Measurements from ENCODE around the gene PLA2G5. TPM values are rescaled to one million over a fixed set of nuclear protein-coding genes. Genes with fewer than 3 reads are reported as not detected.
"Not testable (repeated sequence)": the region's sequence is repeated elsewhere in the genome, so short reads cannot be mapped to it uniquely, and the experiment has no call there.

PLA2G5 gene
- total and polyA plus RNA-seq, 7 donors: 0.43 to 1.2 (median 0.53) TPM; not detected in 2

DNA sequence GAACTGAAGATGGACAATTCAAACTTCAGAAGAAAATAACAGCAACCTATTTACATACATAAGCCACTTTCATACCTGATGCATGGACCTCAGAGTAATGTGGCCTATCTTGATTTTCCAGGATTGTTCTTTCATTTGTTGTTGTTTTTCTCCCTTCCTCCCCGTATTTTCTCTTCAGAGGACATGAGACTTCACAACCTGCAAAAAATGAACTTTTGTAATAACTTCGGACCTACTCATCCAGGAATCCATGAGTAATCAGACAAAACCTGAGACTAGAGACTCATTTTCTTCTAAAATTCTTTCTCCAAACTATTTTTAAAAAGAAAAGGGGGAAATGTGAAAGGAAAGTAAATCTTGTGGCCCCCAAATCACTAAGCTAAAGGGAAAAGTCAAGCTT is 17.6 kb upstream of the PLA2G5 start:
- intact Hi-C loops (cut with DNase I): no loop called here
- Histone ChIP-seq H3K9me3 (peaks cover 9% of the 10 kb centered on the region), H3K4me1 (no peaks in the 10 kb centered on the region), H3K4me3 (no peak overlapping the region), H3K36me3 (ENCODE audit: insufficient read depth in 1 of 2, low read depth in 1 of 2) (no peaks in the 10 kb centered on the region), H3K27ac (no peak overlapping the region), H3K27me3 (ENCODE audit: insufficient read depth in 3 of 3, low read length in 2 of 3) (peaks cover 0 to 4% (median 0%) of the 10 kb centered on the region in 3 donors)
- ATAC-seq (no peak), DNase-seq (no peak)
- 67 to 74% (median 73%) methylated on average over 2 of the region's 2 CpGs for WGBS, 3 donors
- TF ChIP-seq, protein P1, sequence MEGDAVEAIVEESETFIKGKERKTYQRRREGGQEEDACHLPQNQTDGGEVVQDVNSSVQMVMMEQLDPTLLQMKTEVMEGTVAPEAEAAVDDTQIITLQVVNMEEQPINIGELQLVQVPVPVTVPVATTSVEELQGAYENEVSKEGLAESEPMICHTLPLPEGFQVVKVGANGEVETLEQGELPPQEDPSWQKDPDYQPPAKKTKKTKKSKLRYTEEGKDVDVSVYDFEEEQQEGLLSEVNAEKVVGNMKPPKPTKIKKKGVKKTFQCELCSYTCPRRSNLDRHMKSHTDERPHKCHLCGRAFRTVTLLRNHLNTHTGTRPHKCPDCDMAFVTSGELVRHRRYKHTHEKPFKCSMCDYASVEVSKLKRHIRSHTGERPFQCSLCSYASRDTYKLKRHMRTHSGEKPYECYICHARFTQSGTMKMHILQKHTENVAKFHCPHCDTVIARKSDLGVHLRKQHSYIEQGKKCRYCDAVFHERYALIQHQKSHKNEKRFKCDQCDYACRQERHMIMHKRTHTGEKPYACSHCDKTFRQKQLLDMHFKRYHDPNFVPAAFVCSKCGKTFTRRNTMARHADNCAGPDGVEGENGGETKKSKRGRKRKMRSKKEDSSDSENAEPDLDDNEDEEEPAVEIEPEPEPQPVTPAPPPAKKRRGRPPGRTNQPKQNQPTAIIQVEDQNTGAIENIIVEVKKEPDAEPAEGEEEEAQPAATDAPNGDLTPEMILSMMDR (IDR thresholded peaks at IDR 0.05): no peak

DNA sequence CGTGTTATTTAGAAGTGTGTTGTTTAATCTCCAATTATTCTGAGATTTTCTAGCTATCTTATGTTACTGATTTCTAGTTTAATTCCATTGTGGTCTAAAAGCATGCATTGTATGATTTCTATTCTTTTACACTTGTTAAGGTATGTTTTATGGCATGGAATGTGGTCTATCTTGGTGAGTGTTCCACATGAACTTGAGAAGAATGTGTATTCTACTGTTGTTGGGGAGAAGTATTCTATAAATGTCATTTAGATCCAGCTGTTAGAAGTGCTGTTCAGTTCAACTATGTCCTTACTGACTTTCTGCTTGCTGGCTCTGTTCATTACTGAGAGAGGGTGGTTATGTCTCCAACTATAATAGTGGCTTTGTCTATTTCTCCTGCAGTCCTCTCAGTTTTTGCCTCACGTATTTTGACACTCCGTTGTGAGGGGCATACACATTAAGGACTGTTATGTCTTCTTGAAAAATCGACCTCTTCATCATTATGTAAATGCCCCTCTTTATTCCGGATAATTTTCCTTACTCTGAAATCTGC is 12.0 kb upstream of the PLA2G5 start:
- Histone ChIP-seq H3K4me1 (no peaks in the 10 kb centered on the region), H3K27ac (no peak overlapping the region), H3K4me3 (no peak overlapping the region), H3K27me3 (ENCODE audit: insufficient read depth in 3 of 3, low read length in 2 of 3) (peaks cover 0 to 4% (median 3%) of the 10 kb centered on the region in 3 donors), H3K9me3 (no peaks in the 10 kb centered on the region), H3K36me3 (ENCODE audit: insufficient read depth in 1 of 2, low read depth in 1 of 2) (no peaks in the 10 kb centered on the region)
- TF ChIP-seq, protein P1 (IDR thresholded peaks at IDR 0.05): no peak
- intact Hi-C loops (cut with DNase I): no loop called here
- no peak for DNase-seq
- WGBS, 3 donors: 44 to 50% (median 47%) methylated on average over 5 of the region's 5 CpGs
- no peak for ATAC-seq

DNA sequence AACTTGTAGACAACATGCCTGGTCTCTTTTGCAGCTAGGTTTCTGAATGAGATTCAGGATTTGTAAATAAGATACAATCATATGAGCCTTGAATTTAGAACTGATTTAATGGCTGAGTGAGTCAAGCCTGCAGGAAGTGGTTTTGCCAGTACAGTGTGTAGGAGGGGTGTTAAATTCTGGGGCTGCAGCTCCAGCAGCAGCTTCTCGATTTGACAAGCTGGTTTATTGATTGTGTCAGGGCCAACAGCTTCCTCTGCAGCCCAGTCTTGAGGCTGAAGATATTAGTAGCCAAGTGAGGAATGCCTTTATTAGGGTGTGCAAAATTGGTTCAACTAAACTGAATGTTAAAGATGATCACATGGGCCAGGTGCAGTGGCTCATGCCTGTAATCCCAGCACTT is 11.5 kb upstream of the PLA2G5 start:
- intact Hi-C loops (cut with DNase I): no loop called here
- Histone ChIP-seq H3K36me3 (ENCODE audit: insufficient read depth in 1 of 2, low read depth in 1 of 2) (no peaks in the 10 kb centered on the region), H3K27me3 (ENCODE audit: insufficient read depth in 3 of 3, low read length in 2 of 3) (peaks cover 0 to 4% (median 3%) of the 10 kb centered on the region in 3 donors), H3K4me1 (no peaks in the 10 kb centered on the region), H3K4me3 (no peak overlapping the region), H3K9me3 (no peaks in the 10 kb centered on the region), H3K27ac (no peak overlapping the region)
- TF ChIP-seq, protein P1 (IDR thresholded peaks at IDR 0.05): no peak
- no peak for DNase-seq
- ATAC-seq: no peak
- WGBS, 3 donors: 5 to 24% (median 10%) methylated on average over 1 of the region's 1 CpG

DNA sequence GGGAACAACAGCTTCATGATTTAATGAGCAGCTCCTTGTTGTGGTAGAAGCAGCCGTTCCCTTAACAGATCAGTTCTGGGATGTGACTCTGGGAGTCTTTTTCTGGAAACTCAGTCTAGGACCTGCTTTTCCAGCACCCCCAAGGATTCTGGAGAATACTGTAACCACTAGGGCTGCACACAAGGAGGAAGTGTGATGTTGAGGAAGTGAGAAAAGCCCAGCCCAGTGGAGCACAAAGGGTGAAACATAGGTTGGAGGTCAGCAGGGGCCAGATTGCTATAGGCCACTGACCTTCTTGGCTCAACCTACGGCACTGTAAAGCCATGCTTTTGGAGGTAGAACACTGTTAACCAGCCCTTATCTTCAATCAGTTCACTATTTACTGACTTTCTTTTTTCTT is 10.1 kb upstream of the PLA2G5 start:
- TF ChIP-seq, protein P1 (IDR thresholded peaks at IDR 0.05): no peak
- Histone ChIP-seq H3K4me1 (no peaks in the 10 kb centered on the region), H3K27me3 (ENCODE audit: insufficient read depth in 3 of 3, low read length in 2 of 3) (peaks cover 0 to 3% (median 0%) of the 10 kb centered on the region in 3 donors), H3K36me3 (ENCODE audit: insufficient read depth in 1 of 2, low read depth in 1 of 2) (no peaks in the 10 kb centered on the region), H3K4me3 (no peak overlapping the region), H3K27ac (no peak overlapping the region), H3K9me3 (no peaks in the 10 kb centered on the region)
- DNase-seq: no peak
- intact Hi-C loops (cut with DNase I): no loop called here
- no peak for ATAC-seq
- WGBS, 3 donors: 68 to 91% (median 80%) methylated on average over 2 of the region's 2 CpGs

DNA sequence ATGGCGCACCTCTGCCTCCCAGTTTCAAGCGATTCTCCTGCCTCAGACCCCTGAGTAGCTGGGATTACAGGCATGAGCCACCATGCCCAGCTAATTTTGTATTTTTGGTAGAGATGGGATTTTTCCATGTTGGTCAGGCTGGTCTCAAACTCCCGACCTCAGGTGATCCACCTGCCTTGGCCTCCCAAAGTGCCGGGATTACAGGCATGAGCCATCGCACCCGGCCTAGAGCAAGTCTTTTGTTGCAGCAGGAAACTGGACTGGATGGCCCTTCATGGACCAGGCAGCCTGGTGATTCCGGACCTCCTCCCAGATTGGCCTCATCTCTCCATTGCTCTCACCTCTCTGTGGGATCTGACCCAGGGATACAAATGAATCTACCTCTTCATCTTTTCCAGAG is 9.2 kb upstream of the PLA2G5 start:
- not testable (repeated sequence) for H3K9me3 ChIP-seq
- 92 to 96% (median 92%) methylated on average over 7 of the region's 7 CpGs for WGBS, 3 donors

More for the DNA sequence above, 9.2 kb upstream of the PLA2G5 start:
- H3K4me1 ChIP-seq; H3K27ac ChIP-seq; intact Hi-C loops (cut with DNase I); DNase-seq; H3K36me3 ChIP-seq (ENCODE audit: insufficient read depth in 1 of 2, low read depth in 1 of 2); ATAC-seq; H3K4me3 ChIP-seq; H3K27me3 ChIP-seq (ENCODE audit: insufficient read depth in 3 of 3, low read length in 2 of 3): not testable (repeated sequence)

All from psoas muscle (tissue), 8 donors.